Measurements from ENCODE around the gene PCED1B. TPM values are rescaled to one million over a fixed set of nuclear protein-coding genes. Genes with fewer than 3 reads are reported as not detected.

Gene PCED1B
- total RNA-seq, 1 experiment from 2014 or later: 0.86 TPM

- Histone ChIP-seq H3K9ac (ENCODE audit: low read length) (no peak overlapping the region), H2AFZ (ENCODE audit: low read depth, low read length, poor library complexity, severe bottlenecking) (no peak overlapping the region), H4K20me1 (ENCODE audit: insufficient read depth) (no peaks in the 10 kb centered on the region), H3K27ac (ENCODE audit: low read depth, low read length) (no peak overlapping the region), H3K9me3 (ENCODE audit: control insufficient read depth in 1 of 2, insufficient read depth in 1 of 2, low read depth in 1 of 2, low read length in 2 of 2) (no peaks in the 10 kb centered on the region), H3K4me1 (ENCODE audit: control insufficient read depth in 1 of 2, insufficient read depth in 2 of 2, low read length in 2 of 2) (peaks cover 3 to 13% of the 10 kb centered on the region in 2 experiments; a peak in 2 of 4 replicates), H3K9me2 (ENCODE audit: insufficient read depth) (no peaks in the 10 kb centered on the region), H3K4me2 (ENCODE audit: low read length) (no peak overlapping the region), H3K79me2 (ENCODE audit: insufficient read depth, low read length) (no peaks in the 10 kb centered on the region), H3K4me3 (replicated peaks in 1 of 2; ENCODE audit: low read depth in 1 of 2, low read length in 2 of 2) (no peak overlapping the region), H3K36me3 (ENCODE audit: control insufficient read depth in 1 of 2, insufficient read depth in 2 of 2, low read length in 2 of 2) (no peaks in the 10 kb centered on the region), H3K27me3 (ENCODE audit: insufficient read depth, low read length) (no peaks in the 10 kb centered on the region)
- ChIA-PET RAD21 (ENCODE audit: low non-redundant PET in 1 of 2, low total read pairs in 2 of 2, uncharacterized antibody in 2 of 2, unreplicated experiment in 2 of 2) (no interaction called here), POLR2A (no interaction called here), CTCF (no interaction called here)
- intact Hi-C loops (cut with micrococcal nuclease): no loop called here
- DNase-seq (ENCODE audit: low read depth, low spot score) (no peak), ATAC-seq (no peak)
- peak; percentile 30; the same call in 1 of the 2 replicates for TF ChIP-seq SP1 (IDR thresholded peaks at IDR 0.05; ENCODE audit: low read depth)
- TF ChIP-seq EGR1 (IDR thresholded peaks at IDR 0.05; ENCODE audit: low read depth): no peak
- TF ChIP-seq MAX (IDR thresholded peaks at IDR 0.05): no peak
- TF ChIP-seq ELF1 (IDR thresholded peaks at IDR 0.05; ENCODE audit: borderline replicate concordance, low read depth): no peak
- TF ChIP-seq JUND (IDR thresholded peaks at IDR 0.05): no peak
- BruUV-seq (replicated peaks): no TSS peak
These were observed 168.0 kb downstream of the PCED1B start for GRCh38 chr12:47247418-47247817.

GRCh38 chr12:47249082-47249481, 169.7 kb downstream of the PCED1B start:
- Histone ChIP-seq H3K9me3 (ENCODE audit: control insufficient read depth in 1 of 2, insufficient read depth in 1 of 2, low read depth in 1 of 2, low read length in 2 of 2) (no peaks in the 10 kb centered on the region), H3K4me1 (ENCODE audit: control insufficient read depth in 1 of 2, insufficient read depth in 2 of 2, low read length in 2 of 2) (peaks cover 3 to 13% of the 10 kb centered on the region in 2 experiments; a peak in 2 of 4 replicates), H3K27ac (ENCODE audit: low read depth, low read length) (no peak overlapping the region), H3K79me2 (ENCODE audit: insufficient read depth, low read length) (no peaks in the 10 kb centered on the region), H3K36me3 (ENCODE audit: control insufficient read depth in 1 of 2, insufficient read depth in 2 of 2, low read length in 2 of 2) (no peaks in the 10 kb centered on the region), H4K20me1 (ENCODE audit: insufficient read depth) (no peaks in the 10 kb centered on the region), H3K4me2 (ENCODE audit: low read length) (no peak overlapping the region), H2AFZ (ENCODE audit: low read depth, low read length, poor library complexity, severe bottlenecking) (no peak overlapping the region), H3K4me3 (replicated peaks in 1 of 2; ENCODE audit: low read depth in 1 of 2, low read length in 2 of 2) (no peak overlapping the region), H3K9me2 (ENCODE audit: insufficient read depth) (no peaks in the 10 kb centered on the region), H3K27me3 (ENCODE audit: insufficient read depth, low read length) (no peaks in the 10 kb centered on the region), H3K9ac (ENCODE audit: low read length) (no peak overlapping the region)
- ATAC-seq: no peak
- TF ChIP-seq CTCF (IDR thresholded peaks at IDR 0.05 in 2 of 3, conservative IDR thresholded peaks at IDR 0.05 in 1 of 3; ENCODE audit: borderline replicate concordance in 1 of 3, insufficient read depth in 1 of 3, low read depth in 2 of 3, low read length in 2 of 3): no peak
- no peak for TF ChIP-seq SP1 (IDR thresholded peaks at IDR 0.05; ENCODE audit: low read depth)
- TF ChIP-seq JUND (IDR thresholded peaks at IDR 0.05): no peak
- TF ChIP-seq SRF (IDR thresholded peaks at IDR 0.05; ENCODE audit: low read depth): no peak
- TF ChIP-seq SIN3A (IDR thresholded peaks at IDR 0.05; ENCODE audit: low read depth): no peak
- no peak for TF ChIP-seq ZBTB33 (IDR thresholded peaks at IDR 0.05; ENCODE audit: extremely low read depth, insufficient replicate concordance, low read length)
- TF ChIP-seq EZH2phosphoT487 (IDR thresholded peaks at IDR 0.05; ENCODE audit: borderline replicate concordance): no peak
- no peak for TF ChIP-seq ZNF274 (IDR thresholded peaks at IDR 0.05; ENCODE audit: low read depth, low read length)
- no peak for TF ChIP-seq RAD21 (IDR thresholded peaks at IDR 0.05; ENCODE audit: low read depth)
- no peak for TF ChIP-seq ATF3 (IDR thresholded peaks at IDR 0.05)
- TF ChIP-seq MAX (IDR thresholded peaks at IDR 0.05): no peak
- no peak for TF ChIP-seq ELF1 (IDR thresholded peaks at IDR 0.05; ENCODE audit: borderline replicate concordance, low read depth)
- TF ChIP-seq YY1 (IDR thresholded peaks at IDR 0.05; ENCODE audit: extremely low read depth, insufficient replicate concordance, low read depth, low read length): no peak
- no peak for TF ChIP-seq CEBPB (IDR thresholded peaks at IDR 0.05; ENCODE audit: low read depth)
- no peak for TF ChIP-seq ZFX (IDR thresholded peaks at IDR 0.05)
- POLR2A ChIA-PET: no interaction called here
- BruUV-seq (replicated peaks): no TSS peak
- DNase-seq (ENCODE audit: low read depth, low spot score): no peak
- RAD21 ChIA-PET (ENCODE audit: low non-redundant PET in 1 of 2, low total read pairs in 2 of 2, uncharacterized antibody in 2 of 2, unreplicated experiment in 2 of 2): no interaction called here
- CTCF ChIA-PET: no interaction called here
- intact Hi-C loops (cut with micrococcal nuclease): no loop called here

Data from HCT116 (cell line).